ENCODE measurements around the gene UBE2L6.

UBE2L6 gene

GRCh38 chr11:57506522-57506921 is 61.0 kb downstream of the UBE2L6 start:
- Mint-ChIP-seq H3K27ac (no peak overlapping the region), H3K4me3 (no peak overlapping the region), H3K36me3 (ENCODE audit: low read depth) (no peaks in the 10 kb centered on the region)

GRCh38 chr11:57504511-57504910 is 63.0 kb downstream of the UBE2L6 start:
- Mint-ChIP-seq H3K4me3 (no peak overlapping the region), H3K36me3 (ENCODE audit: low read depth) (no peaks in the 10 kb centered on the region), H3K27ac (no peak overlapping the region), H3K9me3 (no peaks in the 10 kb centered on the region), H3K27me3 (ENCODE audit: low read depth) (peaks cover 5% of the 10 kb centered on the region), H3K4me1 (peaks cover 11% of the 10 kb centered on the region)
- no peak for TF ChIP-seq CTCF (IDR thresholded peaks at IDR 0.05; ENCODE audit: unreplicated experiment in 3 of 3)

More at GRCh38 chr11:57506522-57506921, 61.0 kb downstream of the UBE2L6 start:
- no peaks in the 10 kb centered on the region for H3K9me3 Mint-ChIP-seq
- H3K4me1 Mint-ChIP-seq: no peaks in the 10 kb centered on the region
- TF ChIP-seq CTCF (IDR thresholded peaks at IDR 0.05; ENCODE audit: unreplicated experiment in 3 of 3): no peak
- H3K27me3 Mint-ChIP-seq (ENCODE audit: low read depth): peaks cover 6% of the 10 kb centered on the region

- no peak overlapping the region for H3K27ac Mint-ChIP-seq
- H3K9me3 Mint-ChIP-seq: no peaks in the 10 kb centered on the region
- no peak overlapping the region for H3K4me3 Mint-ChIP-seq
- no peaks in the 10 kb centered on the region for H3K36me3 Mint-ChIP-seq (ENCODE audit: low read depth)
- no peak for TF ChIP-seq CTCF (IDR thresholded peaks at IDR 0.05; ENCODE audit: unreplicated experiment in 3 of 3)
- H3K27me3 Mint-ChIP-seq (ENCODE audit: low read depth): peaks cover 3% of the 10 kb centered on the region
- peaks cover 11% of the 10 kb centered on the region for H3K4me1 Mint-ChIP-seq
Observed at GRCh38 chr11:57502870-57503269, 64.6 kb downstream of the UBE2L6 start.

DNA sequence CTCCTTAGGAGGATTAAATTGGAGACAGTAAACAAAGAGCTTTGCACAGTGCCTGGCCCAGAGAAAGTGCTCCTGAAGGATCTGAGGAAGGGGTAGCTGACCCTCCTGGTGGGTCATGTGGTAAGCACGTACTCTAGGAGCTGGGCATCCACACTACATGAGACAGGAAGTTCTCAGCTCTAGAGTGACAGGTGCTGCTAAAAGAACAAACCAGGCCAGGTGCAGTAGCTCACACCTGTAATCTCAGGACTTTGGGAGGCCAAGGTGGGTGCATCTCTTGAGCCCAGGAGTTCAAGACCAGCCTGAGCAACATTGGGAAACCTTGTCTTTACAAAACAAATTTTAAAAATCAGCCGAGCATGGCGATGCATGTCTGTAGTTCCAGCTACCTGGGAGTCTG is 65.1 kb downstream of the UBE2L6 start:
- no peak for TF ChIP-seq CTCF (IDR thresholded peaks at IDR 0.05; ENCODE audit: unreplicated experiment in 3 of 3)
- Mint-ChIP-seq H3K27me3 (ENCODE audit: low read depth) (peaks cover 3% of the 10 kb centered on the region), H3K36me3 (ENCODE audit: low read depth) (no peaks in the 10 kb centered on the region), H3K4me3 (no peak overlapping the region), H3K4me1 (peaks cover 11% of the 10 kb centered on the region), H3K9me3 (no peaks in the 10 kb centered on the region), H3K27ac (no peak overlapping the region)

DNA sequence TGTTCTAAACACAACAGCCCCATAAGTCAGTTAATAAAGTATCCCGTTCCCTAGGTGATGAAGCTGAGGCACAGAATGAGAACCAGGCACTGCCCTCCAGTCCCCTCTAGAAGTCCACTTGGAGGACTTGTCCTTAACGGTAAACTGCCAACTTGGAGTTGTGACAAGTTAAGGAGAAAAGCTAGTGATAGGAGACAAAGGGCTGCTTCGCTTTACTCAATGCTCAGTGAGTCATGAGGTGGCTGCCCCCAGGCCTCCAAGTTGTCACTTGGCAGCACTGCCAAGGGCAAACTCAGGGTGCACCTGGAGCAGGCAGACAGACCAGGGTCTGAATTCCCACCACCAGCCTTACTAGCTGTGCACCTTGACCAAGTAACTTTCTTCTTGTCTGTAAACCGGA is 65.5 kb downstream of the UBE2L6 start:
- TF ChIP-seq CTCF (IDR thresholded peaks at IDR 0.05; ENCODE audit: unreplicated experiment in 3 of 3): no peak

More for the DNA sequence above, 65.5 kb downstream of the UBE2L6 start:
- peaks cover 11% of the 10 kb centered on the region for H3K4me1 Mint-ChIP-seq
- no peak overlapping the region for H3K4me3 Mint-ChIP-seq
- no peaks in the 10 kb centered on the region for H3K9me3 Mint-ChIP-seq
- no peak overlapping the region for H3K27ac Mint-ChIP-seq
- H3K27me3 Mint-ChIP-seq (ENCODE audit: low read depth): peaks cover 3% of the 10 kb centered on the region
- H3K36me3 Mint-ChIP-seq (ENCODE audit: low read depth): no peaks in the 10 kb centered on the region
